ENCODE measurements around the gene RREB1.

Gene RREB1, protein sequence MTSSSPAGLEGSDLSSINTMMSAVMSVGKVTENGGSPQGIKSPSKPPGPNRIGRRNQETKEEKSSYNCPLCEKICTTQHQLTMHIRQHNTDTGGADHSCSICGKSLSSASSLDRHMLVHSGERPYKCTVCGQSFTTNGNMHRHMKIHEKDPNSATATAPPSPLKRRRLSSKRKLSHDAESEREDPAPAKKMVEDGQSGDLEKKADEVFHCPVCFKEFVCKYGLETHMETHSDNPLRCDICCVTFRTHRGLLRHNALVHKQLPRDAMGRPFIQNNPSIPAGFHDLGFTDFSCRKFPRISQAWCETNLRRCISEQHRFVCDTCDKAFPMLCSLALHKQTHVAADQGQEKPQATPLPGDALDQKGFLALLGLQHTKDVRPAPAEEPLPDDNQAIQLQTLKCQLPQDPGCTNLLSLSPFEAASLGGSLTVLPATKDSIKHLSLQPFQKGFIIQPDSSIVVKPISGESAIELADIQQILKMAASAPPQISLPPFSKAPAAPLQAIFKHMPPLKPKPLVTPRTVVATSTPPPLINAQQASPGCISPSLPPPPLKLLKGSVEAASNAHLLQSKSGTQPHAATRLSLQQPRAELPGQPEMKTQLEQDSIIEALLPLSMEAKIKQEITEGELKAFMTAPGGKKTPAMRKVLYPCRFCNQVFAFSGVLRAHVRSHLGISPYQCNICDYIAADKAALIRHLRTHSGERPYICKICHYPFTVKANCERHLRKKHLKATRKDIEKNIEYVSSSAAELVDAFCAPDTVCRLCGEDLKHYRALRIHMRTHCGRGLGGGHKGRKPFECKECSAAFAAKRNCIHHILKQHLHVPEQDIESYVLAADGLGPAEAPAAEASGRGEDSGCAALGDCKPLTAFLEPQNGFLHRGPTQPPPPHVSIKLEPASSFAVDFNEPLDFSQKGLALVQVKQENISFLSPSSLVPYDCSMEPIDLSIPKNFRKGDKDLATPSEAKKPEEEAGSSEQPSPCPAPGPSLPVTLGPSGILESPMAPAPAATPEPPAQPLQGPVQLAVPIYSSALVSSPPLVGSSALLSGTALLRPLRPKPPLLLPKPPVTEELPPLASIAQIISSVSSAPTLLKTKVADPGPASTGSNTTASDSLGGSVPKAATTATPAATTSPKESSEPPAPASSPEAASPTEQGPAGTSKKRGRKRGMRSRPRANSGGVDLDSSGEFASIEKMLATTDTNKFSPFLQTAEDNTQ (N-terminal part only)

DNA sequence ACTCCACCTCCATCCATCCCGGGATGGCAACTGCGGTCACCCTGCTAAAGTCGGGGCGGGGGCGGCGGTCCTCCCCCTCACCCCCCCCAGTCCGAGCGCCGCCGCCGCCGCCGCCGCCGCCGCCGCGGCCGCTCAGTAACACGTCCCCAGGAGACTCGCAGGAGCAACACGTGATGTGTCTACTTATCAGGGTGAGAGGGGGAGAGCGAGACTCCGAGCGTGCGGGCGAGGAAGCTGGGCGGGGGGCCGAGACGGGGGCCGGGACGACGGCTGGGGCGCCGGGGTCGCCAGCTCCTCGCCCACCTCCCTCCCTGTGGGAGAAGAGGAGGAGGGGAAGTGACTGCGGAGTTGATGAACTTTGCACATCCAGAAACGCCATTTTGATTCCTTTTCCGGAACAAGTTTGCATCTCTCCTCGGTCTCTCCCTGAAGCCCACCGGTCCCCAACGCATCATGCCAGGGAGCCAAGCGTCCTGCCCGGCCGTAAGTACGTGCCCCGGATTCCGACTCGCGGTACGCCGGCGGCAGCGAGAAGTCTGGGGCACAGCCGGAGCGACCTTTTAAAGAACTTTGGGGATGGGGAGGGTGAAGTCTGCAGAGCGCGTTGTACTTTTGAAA lies at the start of gene RREB1:
TSS of gene RREB1 (plus strand) at position 384 of the 618 bp plus-strand sequence. CDS start 73,951 bp downstream, outside the sequence.
- DNase-seq, result peak; percentile 93

DNA sequence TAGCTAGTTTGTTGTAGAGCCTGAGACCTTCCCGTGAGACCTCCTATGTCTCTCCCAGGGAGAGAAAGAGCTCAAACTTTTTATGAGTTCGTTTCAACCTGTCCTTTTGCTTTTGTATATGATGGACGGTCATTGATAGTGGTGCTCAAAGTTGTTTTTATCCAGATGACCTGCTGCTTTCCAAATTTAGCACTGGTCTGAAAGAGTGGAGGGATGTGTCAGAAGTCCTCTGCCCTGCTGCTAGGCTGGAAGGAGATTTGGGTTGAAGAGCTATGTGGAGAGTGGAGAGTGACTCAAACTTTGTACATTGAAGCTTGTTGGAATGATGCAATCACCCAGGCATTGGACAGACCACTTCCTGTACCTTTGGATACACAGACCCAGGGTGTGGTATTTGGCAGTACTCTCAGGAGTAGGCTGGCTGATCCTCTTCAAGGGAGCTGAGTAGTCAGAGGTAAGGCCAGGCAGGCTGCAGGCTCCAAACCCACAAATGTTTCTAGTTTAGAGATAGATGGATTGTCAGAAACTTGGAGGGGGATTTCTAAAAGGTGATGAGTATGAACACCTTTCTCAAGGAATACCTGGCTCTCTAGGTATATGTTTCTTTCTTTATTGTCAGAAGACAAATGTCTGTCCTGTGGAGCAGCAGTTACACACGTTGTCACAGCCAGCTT lies 49.4 kb upstream of the RREB1 start:
- peak; percentile 72 for DNase-seq

DNA sequence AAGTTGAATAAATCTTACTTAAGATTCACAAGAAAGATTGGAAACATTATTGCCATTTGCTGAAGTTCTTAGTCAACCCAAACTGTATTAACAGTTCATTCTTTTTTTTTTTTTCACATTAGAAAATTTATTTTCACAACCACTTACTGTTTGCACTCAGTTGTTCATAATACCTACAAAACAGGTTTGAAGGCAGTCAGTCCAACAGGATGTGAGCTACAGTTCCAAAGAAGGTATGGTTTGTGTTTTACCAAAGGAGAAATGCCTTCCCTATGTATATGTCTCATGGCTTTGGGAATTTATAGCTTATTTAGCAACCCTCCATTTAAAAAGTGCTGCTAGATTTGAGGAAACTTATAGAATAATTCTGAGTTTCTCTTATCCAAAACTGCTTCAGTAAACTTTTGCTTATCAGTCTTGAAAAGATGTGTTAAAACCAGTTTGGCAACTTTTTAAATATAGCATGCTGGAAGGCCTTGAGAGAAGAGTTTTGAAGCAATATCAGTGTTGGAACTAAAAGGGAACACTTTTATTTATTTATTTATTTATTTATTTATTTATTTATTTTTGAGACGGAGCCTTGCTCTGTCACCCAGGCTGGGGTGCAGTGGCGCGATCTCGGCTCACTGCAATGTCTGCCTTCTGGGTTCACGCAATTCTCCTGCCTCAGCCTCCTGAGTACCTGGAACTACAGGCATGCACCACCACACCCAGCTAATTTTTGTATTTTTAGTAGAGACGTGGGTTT lies 46.8 kb upstream of the RREB1 start:
- no peak for DNase-seq

DNA sequence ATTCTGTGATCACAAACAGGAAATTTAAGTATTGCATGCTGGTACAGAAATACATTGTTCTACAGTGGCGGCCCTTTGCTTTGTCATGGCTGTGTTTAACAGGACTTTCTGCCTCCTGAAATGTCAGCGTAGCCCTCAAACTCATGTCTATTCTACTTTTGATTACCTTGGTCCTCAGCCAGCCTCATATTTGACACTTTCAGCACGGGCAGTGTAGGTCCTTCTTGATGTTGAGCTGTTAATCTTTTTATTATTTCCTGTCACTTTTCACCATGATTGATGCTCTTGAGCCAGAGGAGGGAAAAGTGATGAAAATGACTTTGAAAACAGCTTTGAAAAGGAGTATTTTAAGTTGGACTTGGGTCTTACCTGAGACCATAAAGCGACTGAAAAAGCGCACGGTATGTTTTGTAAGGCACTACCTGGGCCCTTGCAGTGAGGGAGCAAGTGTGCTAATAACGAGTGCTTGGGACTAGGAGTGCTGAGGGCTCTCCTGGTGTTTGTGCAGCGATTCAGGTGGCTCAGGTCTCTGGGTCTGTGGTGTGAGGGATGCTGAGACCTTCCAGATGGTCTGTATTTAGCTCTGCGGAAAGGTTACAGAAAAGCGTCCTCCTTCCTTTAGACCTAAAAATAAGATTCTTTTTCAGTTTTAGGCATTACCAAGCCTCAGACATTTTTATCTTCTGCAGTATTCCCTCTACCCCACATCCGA lies 45.2 kb upstream of the RREB1 start:
- DNase-seq, result no peak

DNA sequence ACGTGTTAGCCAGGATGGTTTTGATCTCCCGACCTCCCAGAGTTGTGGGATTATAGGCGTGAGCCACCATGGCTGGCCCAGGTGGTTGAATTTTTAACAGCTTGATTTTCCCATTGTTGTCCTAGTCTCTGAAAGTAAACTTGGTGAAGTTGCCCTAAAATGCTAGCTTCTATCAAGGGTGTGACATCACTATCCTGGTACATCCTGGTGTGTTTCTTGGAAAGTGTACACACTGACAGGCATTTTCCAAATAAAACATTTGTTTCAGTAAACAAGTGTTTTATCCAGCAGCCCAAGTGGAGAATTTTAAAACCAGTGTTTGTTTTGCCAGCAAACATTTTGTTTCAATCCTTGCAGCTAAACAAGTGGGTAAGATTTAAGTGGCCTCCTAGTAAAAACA lies 40.5 kb upstream of the RREB1 start:
- DNase-seq, result no peak

DNA sequence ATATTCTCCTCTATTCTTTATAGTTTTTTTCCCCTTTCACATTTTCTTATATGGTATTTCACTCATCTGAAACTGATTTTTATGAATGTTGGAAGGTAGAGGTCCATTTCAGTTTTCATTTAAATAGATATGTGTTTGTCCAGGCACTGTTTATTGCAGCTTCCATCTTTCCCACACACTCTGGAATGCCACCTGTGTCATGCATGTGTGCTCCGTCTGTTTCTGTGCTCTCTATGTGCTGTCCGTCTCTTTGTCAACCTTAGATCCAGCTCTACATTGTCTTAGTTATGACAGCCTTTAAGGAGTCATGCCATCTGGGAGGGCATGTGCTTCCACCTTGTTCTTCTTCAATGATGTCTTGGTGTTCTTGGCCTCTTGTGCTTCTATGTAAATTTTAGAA lies 36.4 kb upstream of the RREB1 start:
- no peak for DNase-seq

GRCh38 chr6:7073082-7073820 lies 34.5 kb upstream of the RREB1 start:
- no peak for DNase-seq

- DNase-seq, result no peak
Observed at GRCh38 chr6:7073821-7074525, 33.8 kb upstream of the RREB1 start.

DNA sequence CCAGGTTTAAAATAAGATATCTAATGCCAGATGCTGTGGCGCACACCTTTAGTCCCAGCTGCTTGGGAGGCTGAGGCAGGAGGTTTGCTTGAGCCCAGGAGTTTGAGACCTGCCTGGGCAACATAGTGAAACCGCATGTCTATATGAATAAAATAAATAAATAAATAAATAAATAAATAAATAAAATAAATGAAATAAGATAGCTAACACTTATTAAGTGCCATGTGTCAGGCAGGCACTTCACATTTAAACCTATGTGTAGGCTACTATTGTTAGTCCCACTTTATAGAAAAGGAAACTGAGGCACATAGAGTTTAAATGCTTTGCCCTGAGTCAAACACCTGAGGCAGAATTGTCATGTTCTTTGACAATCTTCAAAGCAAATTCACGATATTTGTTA lies 32.9 kb upstream of the RREB1 start:
- DNase-seq, result no peak

GRCh38 chr6:7075341-7076000 lies 32.3 kb upstream of the RREB1 start:
- no peak for DNase-seq

DNA sequence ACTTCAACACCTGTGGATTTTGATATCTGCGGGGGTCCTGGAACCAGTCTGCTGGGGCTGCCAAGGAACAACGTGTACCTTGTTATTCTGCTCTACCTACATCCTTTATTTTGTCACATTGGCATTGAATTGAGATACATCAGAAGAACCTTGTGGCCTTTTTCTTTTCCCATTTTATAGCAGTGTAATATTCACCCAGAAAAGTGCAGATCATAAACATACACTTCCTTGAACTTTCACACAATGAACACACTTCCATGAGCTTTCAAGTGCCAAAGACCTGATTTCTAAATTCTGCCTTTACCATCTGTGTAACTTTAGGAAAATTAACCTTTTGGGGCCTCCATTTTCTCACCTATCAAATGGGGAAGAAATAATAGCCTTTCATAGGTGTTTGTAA lies 29.9 kb upstream of the RREB1 start:
- no peak for DNase-seq

GRCh38 chr6:7078856-7079255 lies 28.9 kb upstream of the RREB1 start:
- DNase-seq, result no peak

DNA sequence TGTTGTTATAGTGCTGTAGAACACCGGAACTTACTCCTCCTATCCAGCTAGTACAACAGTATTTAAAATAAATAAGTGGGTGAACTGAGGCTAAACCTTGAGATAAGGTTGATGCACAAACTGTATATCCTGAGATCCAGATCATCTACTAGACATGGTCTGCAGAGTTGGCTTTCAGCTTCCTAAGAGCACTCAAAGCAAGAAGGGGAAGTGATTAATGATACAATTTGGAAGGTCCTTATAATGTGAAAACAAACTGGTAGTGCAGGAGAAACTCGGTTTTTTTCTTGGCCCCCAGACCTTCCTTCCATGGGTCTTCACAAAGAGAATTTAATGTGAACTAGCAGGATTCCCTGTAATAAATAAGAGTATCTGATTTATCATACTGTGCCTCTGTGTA lies 27.4 kb upstream of the RREB1 start:
- no peak for DNase-seq

DNA sequence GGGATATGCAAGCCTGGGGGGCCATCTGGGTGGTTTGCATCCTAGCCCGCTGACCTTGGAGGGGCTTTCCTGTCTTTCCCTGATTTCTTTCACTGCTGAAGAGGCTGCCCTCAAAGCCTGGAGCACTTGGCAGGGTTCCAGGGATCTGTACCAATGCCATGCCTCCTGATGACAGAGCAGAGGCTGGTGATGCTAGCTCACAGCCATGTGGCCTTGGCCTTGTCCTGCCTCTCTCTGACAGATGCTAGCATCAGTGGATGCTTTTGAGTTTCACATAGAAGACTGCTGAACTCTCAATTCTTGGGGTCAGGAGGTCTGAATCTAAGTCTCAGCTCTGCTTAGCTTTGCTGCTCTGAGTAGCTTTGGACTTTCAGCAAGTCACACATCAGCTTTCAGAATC lies 21.9 kb upstream of the RREB1 start:
- DNase-seq, result no peak

- DNase-seq, result no peak
Observed at GRCh38 chr6:7086488-7086887, 21.3 kb upstream of the RREB1 start.

GRCh38 chr6:7087066-7087465 lies 20.7 kb upstream of the RREB1 start:
- no peak for DNase-seq

DNA sequence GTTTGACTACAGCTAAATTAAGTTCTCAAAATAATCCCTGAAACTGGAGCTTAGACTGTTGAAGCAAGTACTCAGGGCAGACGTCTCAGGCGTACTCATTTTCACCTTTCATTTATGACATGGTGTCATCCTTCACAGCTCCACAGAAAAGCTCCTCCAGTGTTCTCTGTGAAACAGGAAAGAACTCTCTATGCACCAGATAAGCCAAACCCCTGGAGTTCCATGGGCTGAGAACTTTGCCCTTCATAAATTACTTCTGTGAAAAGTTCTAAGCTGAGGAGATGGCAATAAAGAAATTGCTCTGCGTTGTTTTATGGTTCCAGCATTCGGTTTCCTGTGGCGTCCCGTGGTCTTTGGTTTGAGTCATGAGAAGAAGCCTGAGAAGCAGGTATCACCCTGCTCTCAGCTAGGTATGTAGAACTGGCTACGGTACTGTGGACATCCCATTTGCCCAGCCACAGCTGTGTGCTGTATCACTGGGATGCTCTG lies 20.2 kb upstream of the RREB1 start:
- no peak for DNase-seq

- no peak for DNase-seq
Observed at GRCh38 chr6:7088076-7088742, 19.6 kb upstream of the RREB1 start.

All from 8988T (cell line).